ENCODE measurements around the gene CCDC3.

CCDC3 gene

GRCh38 chr10:12848439-12849173 is 152.9 kb downstream of the CCDC3 start:
- no peak overlapping the region for H3K27ac ChIP-seq (ENCODE audit: low read depth, low read length)

GRCh38 chr10:12847361-12847975 is 154.0 kb downstream of the CCDC3 start:
- no peaks in the 10 kb centered on the region for H3K79me2 ChIP-seq (ENCODE audit: control insufficient read depth, low read length)
- TF ChIP-seq EZH2phosphoT487 (IDR thresholded peaks at IDR 0.05; ENCODE audit: borderline replicate concordance, low read length) (no peak), CTCF (IDR thresholded peaks at IDR 0.05; ENCODE audit: low read depth, low read length, poor library complexity, severe bottlenecking) (peak; percentile 88)
- H3K9me2 ChIP-seq (replicated peaks; ENCODE audit: control insufficient read depth, low read length) = no peaks in the 10 kb centered on the region
- no peaks in the 10 kb centered on the region for H3K36me3 ChIP-seq (ENCODE audit: control insufficient read depth, low read length)
- no peak overlapping the region for H3K27ac ChIP-seq (ENCODE audit: low read depth, low read length)
- peak overlapping the region; percentile 20; the same call in 1 of the 2 replicates for H3K4me3 ChIP-seq (ENCODE audit: low read length)
- H3F3A ChIP-seq (ENCODE audit: control insufficient read depth, insufficient read depth) = no peaks in the 10 kb centered on the region
- H3K27me3 ChIP-seq (ENCODE audit: control insufficient read depth, low read length) = no peaks in the 10 kb centered on the region
- H3K4me2 ChIP-seq (ENCODE audit: low read length) = peak overlapping the region; percentile 43
- no peaks in the 10 kb centered on the region for H3K9me3 ChIP-seq (ENCODE audit: control insufficient read depth, insufficient read depth, low read length)
- H3K4me1 ChIP-seq (ENCODE audit: control insufficient read depth, low read length) = peaks cover 15% of the 10 kb centered on the region
- no peaks in the 10 kb centered on the region for H4K20me1 ChIP-seq (ENCODE audit: control insufficient read depth, insufficient read depth, low read depth, low read length)

More at GRCh38 chr10:12848439-12849173, 152.9 kb downstream of the CCDC3 start:
- Histone ChIP-seq H4K20me1 (ENCODE audit: control insufficient read depth, insufficient read depth, low read depth, low read length) (no peaks in the 10 kb centered on the region), H3K4me1 (ENCODE audit: control insufficient read depth, low read length) (peaks cover 15% of the 10 kb centered on the region), H3K9me3 (ENCODE audit: control insufficient read depth, insufficient read depth, low read length) (no peaks in the 10 kb centered on the region), H3F3A (ENCODE audit: control insufficient read depth, insufficient read depth) (no peaks in the 10 kb centered on the region), H3K4me2 (ENCODE audit: low read length) (no peak overlapping the region), H3K36me3 (ENCODE audit: control insufficient read depth, low read length) (no peaks in the 10 kb centered on the region), H3K9me2 (replicated peaks; ENCODE audit: control insufficient read depth, low read length) (no peaks in the 10 kb centered on the region), H3K4me3 (ENCODE audit: low read length) (no peak overlapping the region), H3K27me3 (ENCODE audit: control insufficient read depth, low read length) (no peaks in the 10 kb centered on the region), H3K79me2 (ENCODE audit: control insufficient read depth, low read length) (no peaks in the 10 kb centered on the region)
- TF ChIP-seq CTCF (IDR thresholded peaks at IDR 0.05; ENCODE audit: low read depth, low read length, poor library complexity, severe bottlenecking) = no peak
- no peak for TF ChIP-seq EZH2phosphoT487 (IDR thresholded peaks at IDR 0.05; ENCODE audit: borderline replicate concordance, low read length)

GRCh38 chr10:12846718-12847117 is 154.8 kb downstream of the CCDC3 start:
- H3K4me2 ChIP-seq (ENCODE audit: low read length) = no peak overlapping the region

More at GRCh38 chr10:12846718-12847117, 154.8 kb downstream of the CCDC3 start:
- Histone ChIP-seq H3K27ac (ENCODE audit: low read depth, low read length) (no peak overlapping the region), H3K79me2 (ENCODE audit: control insufficient read depth, low read length) (no peaks in the 10 kb centered on the region), H3K4me1 (ENCODE audit: control insufficient read depth, low read length) (peaks cover 15% of the 10 kb centered on the region), H4K20me1 (ENCODE audit: control insufficient read depth, insufficient read depth, low read depth, low read length) (no peaks in the 10 kb centered on the region), H3K9me2 (replicated peaks; ENCODE audit: control insufficient read depth, low read length) (no peaks in the 10 kb centered on the region), H3K27me3 (ENCODE audit: control insufficient read depth, low read length) (no peaks in the 10 kb centered on the region), H3K9me3 (ENCODE audit: control insufficient read depth, insufficient read depth, low read length) (no peaks in the 10 kb centered on the region), H3K4me3 (ENCODE audit: low read length) (no peak overlapping the region), H3F3A (ENCODE audit: control insufficient read depth, insufficient read depth) (no peaks in the 10 kb centered on the region), H3K36me3 (ENCODE audit: control insufficient read depth, low read length) (no peaks in the 10 kb centered on the region)
- TF ChIP-seq CTCF (IDR thresholded peaks at IDR 0.05; ENCODE audit: low read depth, low read length, poor library complexity, severe bottlenecking) (no peak), EZH2phosphoT487 (IDR thresholded peaks at IDR 0.05; ENCODE audit: borderline replicate concordance, low read length) (no peak)

Data from DOHH2 (cell line).